T-cell (primary cell): ENCODE results near the gene ST7. TPM values are rescaled to one million over a fixed set of nuclear protein-coding genes. Genes with fewer than 3 reads are reported as not detected.

Experiments used
- ATAC-seq, 4 experiments: fragments of 200-7000 bp in 3 of 4; fragments of 150-1000 bp in 1 of 4; cut with Tn5 transposase; replicated peaks in 1 of 4; 1 replicate in 3 of 4; 2 replicates in 1 of 4; pipeline ENCODE4 v1.10.0; 2021; ENCODE audit warnings: moderate library complexity in 3 of 4, mild to moderate bottlenecking in 2 of 4, moderate number of reproducible peaks in 1 of 4
- CTCF ChIA-PET, 2 donors: fragments of 300-600 bp; sonication (Branson Sonifier 250); formaldehyde crosslinking; loops; one replicate each; lab custom pipeline; 2022; ENCODE audit warnings: antibody characterized with exemption in 2 of 2; lab: Charles Lee
- POLR2A ChIA-PET, 2 donors: fragments of 300-600 bp; sonication (Branson Sonifier 250); formaldehyde crosslinking; loops; one replicate each; lab custom pipeline; 2022; ENCODE audit warnings: antibody characterized with exemption in 2 of 2; lab: Charles Lee
- DNase-seq, 35 experiments: peaks; one replicate each; pipeline versions ENCODE4 v3.0.0 to v3.0.0-alpha.2; 2013 to 2023
- H3K27ac ChIP-seq: one replicate; pipeline ENCODE4 v1.5.1; 2013; ENCODE audit warnings: low read length
- H3K27me3 ChIP-seq, 2 experiments: replicated peaks in 1 of 2; 1 replicate in 1 of 2; 2 replicates in 1 of 2; pipeline versions ENCODE4 v1.6.1 to v1.7.0; 2013; ENCODE audit warnings: low read length in 1 of 2, mixed read lengths in 1 of 2; ENCODE audit not compliant: control insufficient read depth in 2 of 2, insufficient read depth in 2 of 2; ENCODE audit errors: extremely low read depth in 1 of 2
- H3K36me3 ChIP-seq, 2 donors: 1 replicate in 1 of 2; 2 replicates in 1 of 2; pipeline versions ENCODE4 v1.6.1 to v1.7.0; 2013; ENCODE audit warnings: low read length in 1 of 2; ENCODE audit not compliant: control insufficient read depth in 2 of 2, insufficient read depth in 1 of 2; ENCODE audit errors: extremely low read depth in 1 of 2
- H3K4me1 ChIP-seq, 2 experiments: 1 replicate in 1 of 2; 2 replicates in 1 of 2; pipeline versions ENCODE4 v1.6.1 to v1.7.0; 2013; ENCODE audit warnings: low read length in 2 of 2, mixed read lengths in 1 of 2; ENCODE audit not compliant: insufficient read depth in 2 of 2, control insufficient read depth in 1 of 2; ENCODE audit errors: extremely low read depth in 1 of 2
- H3K4me3 ChIP-seq, 2 donors: 1 replicate in 1 of 2; 2 replicates in 1 of 2; pipeline versions ENCODE4 v1.5.1 to v1.7.0; 2013; ENCODE audit warnings: mild to moderate bottlenecking in 2 of 2, low read length in 1 of 2, moderate library complexity in 1 of 2; ENCODE audit not compliant: control insufficient read depth in 1 of 2; ENCODE audit errors: extremely low read depth in 1 of 2
- H3K9me3 ChIP-seq: 2 replicates; pipeline ENCODE4 v1.7.0; 2013
- H3K27ac Mint-ChIP-seq, 2 donors: one replicate each; pipeline ENCODE4 v1.8.0; 2020 to 2021; ENCODE audit warnings: mild to moderate bottlenecking in 2 of 2, mixed read lengths in 2 of 2
- H3K27me3 Mint-ChIP-seq, 2 donors: one replicate each; pipeline ENCODE4 v1.8.0; 2021 to 2022; ENCODE audit warnings: mixed read lengths in 2 of 2
- H3K36me3 Mint-ChIP-seq: one replicate; pipeline ENCODE4 v1.8.0; 2021; ENCODE audit warnings: mixed read lengths
- H3K4me1 Mint-ChIP-seq, 3 donors: one replicate each; pipeline ENCODE4 v1.8.0; 2020 to 2022; ENCODE audit warnings: mixed read lengths in 3 of 3, mild to moderate bottlenecking in 1 of 3
- H3K4me3 Mint-ChIP-seq, 3 donors: one replicate each; pipeline ENCODE4 v1.8.0; 2020 to 2022; ENCODE audit warnings: mild to moderate bottlenecking in 3 of 3, mixed read lengths in 3 of 3, moderate library complexity in 3 of 3
- H3K9me3 Mint-ChIP-seq, 3 donors: one replicate each; pipeline ENCODE4 v1.8.0; 2020 to 2022; ENCODE audit warnings: mixed read lengths in 3 of 3
- WGBS: methylation state at CpG from one replicate; pipeline ENCODE4 v1.1.5; 2013; ENCODE audit warnings: missing lambda C conversion rate; ENCODE audit not compliant: insufficient coverage; 5-methylcytosine and 5-hydroxymethylcytosine counted together
- total RNA-seq, 35 experiments: library from RNA in 6 of 35; stranded (reverse) in 6 of 35; fragments of 120-200 nt in 1 of 35; gene quantifications; one replicate each; pipeline versions ENCODE4 v1.2.1 to v1.2.4 and lab custom pipeline; 2013 to 2026

Gene ST7
- total RNA-seq, 5 donors from 2014 or later (not counting 1 experiment from before 2014, with no cell fraction given) = 3.3 to 6.1 (median 4.4) TPM

- Mint-ChIP-seq H3K4me1 (no peaks in the 10 kb centered on the region), H3K36me3 (peaks cover 24% of the 10 kb centered on the region), H3K27me3 (no peaks in the 10 kb centered on the region), H3K4me3 (no peak overlapping the region), H3K27ac (no peak overlapping the region), H3K9me3 (no peaks in the 10 kb centered on the region)
- POLR2A ChIA-PET = no interaction called here
- no peak for DNase-seq
- WGBS = 100% methylated on average over 1 of the region's 3 CpGs
- Histone ChIP-seq H3K4me1 (no peaks in the 10 kb centered on the region), H3K9me3 (no peaks in the 10 kb centered on the region), H3K27ac (no peak overlapping the region), H3K4me3 (no peak overlapping the region), H3K36me3 (no peaks in the 10 kb centered on the region), H3K27me3 (no peaks in the 10 kb centered on the region)
- CTCF ChIA-PET = interaction anchor here in 1 of 2 donors (0.7 kb wide), 1 partner anchor 1241 kb away, joined by 3 read pairs; no protein-coding TSS in a partner anchor
- no peak for ATAC-seq
These were observed 187.6 kb downstream of the ST7 start for GRCh38 chr7:117140921-117141320.

GRCh38 chr7:117143066-117143465 is 189.8 kb downstream of the ST7 start:
- Histone ChIP-seq H3K4me1 (no peaks in the 10 kb centered on the region), H3K36me3 (no peaks in the 10 kb centered on the region), H3K27ac (no peak overlapping the region), H3K9me3 (no peaks in the 10 kb centered on the region), H3K27me3 (no peaks in the 10 kb centered on the region), H3K4me3 (no peak overlapping the region)
- H3K36me3 Mint-ChIP-seq = peaks cover 24% of the 10 kb centered on the region
- no peak overlapping the region for H3K27ac Mint-ChIP-seq
- ChIA-PET POLR2A (no interaction called here), CTCF (no interaction called here)
- H3K4me1 Mint-ChIP-seq = no peaks in the 10 kb centered on the region
- H3K4me3 Mint-ChIP-seq = no peak overlapping the region
- H3K27me3 Mint-ChIP-seq = no peaks in the 10 kb centered on the region
- DNase-seq = no peak
- 42% methylated on average over 2 of the region's 4 CpGs for WGBS
- H3K9me3 Mint-ChIP-seq = no peaks in the 10 kb centered on the region
- no peak for ATAC-seq

- H3K27ac Mint-ChIP-seq = no peak overlapping the region
- H3K9me3 Mint-ChIP-seq = no peaks in the 10 kb centered on the region
- DNase-seq = no peak
- no peaks in the 10 kb centered on the region for H3K4me1 Mint-ChIP-seq
- no peak overlapping the region for H3K4me3 Mint-ChIP-seq
- Histone ChIP-seq H3K4me1 (no peaks in the 10 kb centered on the region), H3K4me3 (no peak overlapping the region), H3K36me3 (no peaks in the 10 kb centered on the region), H3K9me3 (no peaks in the 10 kb centered on the region), H3K27me3 (no peaks in the 10 kb centered on the region), H3K27ac (no peak overlapping the region)
- no peak for ATAC-seq
- peaks cover 24% of the 10 kb centered on the region for H3K36me3 Mint-ChIP-seq
- H3K27me3 Mint-ChIP-seq = no peaks in the 10 kb centered on the region
- POLR2A ChIA-PET = no interaction called here
- CTCF ChIA-PET = no interaction called here
- no CpG with 5 or more reads among the region's 2 CpGs for WGBS
These were observed 190.3 kb downstream of the ST7 start for GRCh38 chr7:117143580-117143979.

- DNase-seq = no peak
- ChIA-PET POLR2A (no interaction called here), CTCF (interaction anchor here in 1 of 2 donors (0.6 kb wide), 1 partner anchor 213 kb away, joined by 3 read pairs; no protein-coding TSS in a partner anchor)
- WGBS = no CpG with 5 or more reads among the region's 1 CpG
- H3K9me3 Mint-ChIP-seq = no peaks in the 10 kb centered on the region
- H3K4me3 Mint-ChIP-seq = no peak overlapping the region
- ATAC-seq = no peak
- Histone ChIP-seq H3K9me3 (no peaks in the 10 kb centered on the region), H3K27ac (no peak overlapping the region), H3K4me3 (no peak overlapping the region), H3K4me1 (no peaks in the 10 kb centered on the region), H3K36me3 (peaks cover 0 to 2% of the 10 kb centered on the region in 2 donors), H3K27me3 (no peaks in the 10 kb centered on the region)
- peaks cover 18% of the 10 kb centered on the region for H3K36me3 Mint-ChIP-seq
- no peak overlapping the region for H3K27ac Mint-ChIP-seq
- H3K27me3 Mint-ChIP-seq = no peaks in the 10 kb centered on the region
- no peaks in the 10 kb centered on the region for H3K4me1 Mint-ChIP-seq
These were observed 192.0 kb downstream of the ST7 start for GRCh38 chr7:117145333-117145732.

- no peak overlapping the region for H3K27ac ChIP-seq
- Mint-ChIP-seq H3K9me3 (no peaks in the 10 kb centered on the region), H3K27me3 (no peaks in the 10 kb centered on the region), H3K27ac (no peak overlapping the region), H3K4me3 (no peak overlapping the region), H3K4me1 (no peaks in the 10 kb centered on the region), H3K36me3 (peaks cover 17% of the 10 kb centered on the region)
- no peaks in the 10 kb centered on the region for H3K27me3 ChIP-seq
- ChIA-PET POLR2A (no interaction called here), CTCF (no interaction called here)
- no peaks in the 10 kb centered on the region for H3K4me1 ChIP-seq
- no peaks in the 10 kb centered on the region for H3K9me3 ChIP-seq
- H3K4me3 ChIP-seq = no peak overlapping the region
- peaks cover 0 to 2% of the 10 kb centered on the region in 2 donors for H3K36me3 ChIP-seq
- WGBS = no CpG with 5 or more reads among the region's 1 CpG
- no peak for DNase-seq
- no peak for ATAC-seq
These were observed 192.8 kb downstream of the ST7 start for GRCh38 chr7:117146059-117146458.

GRCh38 chr7:117146511-117146910 is 193.2 kb downstream of the ST7 start:
- Mint-ChIP-seq H3K4me3 (no peak overlapping the region), H3K9me3 (no peaks in the 10 kb centered on the region), H3K36me3 (peaks cover 19% of the 10 kb centered on the region), H3K27me3 (no peaks in the 10 kb centered on the region), H3K27ac (no peak overlapping the region), H3K4me1 (no peaks in the 10 kb centered on the region)
- Histone ChIP-seq H3K27ac (no peak overlapping the region), H3K36me3 (peaks cover 0 to 2% of the 10 kb centered on the region in 2 donors), H3K27me3 (no peaks in the 10 kb centered on the region), H3K4me3 (no peak overlapping the region), H3K9me3 (no peaks in the 10 kb centered on the region), H3K4me1 (no peaks in the 10 kb centered on the region)
- no peak for DNase-seq
- ChIA-PET CTCF (no interaction called here), POLR2A (no interaction called here)
- 93% methylated on average over 3 of the region's 3 CpGs for WGBS
- no peak for ATAC-seq

GRCh38 chr7:117148971-117149370 is 195.7 kb downstream of the ST7 start:
- no peak overlapping the region for H3K27ac Mint-ChIP-seq
- H3K9me3 Mint-ChIP-seq = no peaks in the 10 kb centered on the region
- Histone ChIP-seq H3K27ac (no peak overlapping the region), H3K4me3 (no peak overlapping the region), H3K9me3 (no peaks in the 10 kb centered on the region), H3K36me3 (peaks cover 0 to 2% of the 10 kb centered on the region in 2 donors), H3K27me3 (no peaks in the 10 kb centered on the region), H3K4me1 (no peaks in the 10 kb centered on the region)
- WGBS = 100% methylated on average over 3 of the region's 4 CpGs
- CTCF ChIA-PET = no interaction called here
- peaks cover 8% of the 10 kb centered on the region for H3K36me3 Mint-ChIP-seq
- ATAC-seq (no peak), DNase-seq (no peak)
- POLR2A ChIA-PET = no interaction called here
- H3K4me3 Mint-ChIP-seq = no peak overlapping the region
- H3K27me3 Mint-ChIP-seq = no peaks in the 10 kb centered on the region
- no peaks in the 10 kb centered on the region for H3K4me1 Mint-ChIP-seq
